Endometrium (tissue), 2 donors: ENCODE data around the gene MAP4.
"Not testable (repeated sequence)": the region's sequence is repeated elsewhere in the genome, so short reads cannot be mapped to it uniquely, and the experiment has no call there.

Experiments used
- FAIRE-seq: peaks from 2 replicates; lab custom pipeline; 2012; peaks lifted over from hg19 to GRCh38; lab: Jason Lieb, UNC
- donor health status: control.
- donor health status: control.

Gene MAP4

GRCh38 chr3:47846186-47846879, 169.9 kb downstream of the MAP4 start:
- no peak for FAIRE-seq

DNA sequence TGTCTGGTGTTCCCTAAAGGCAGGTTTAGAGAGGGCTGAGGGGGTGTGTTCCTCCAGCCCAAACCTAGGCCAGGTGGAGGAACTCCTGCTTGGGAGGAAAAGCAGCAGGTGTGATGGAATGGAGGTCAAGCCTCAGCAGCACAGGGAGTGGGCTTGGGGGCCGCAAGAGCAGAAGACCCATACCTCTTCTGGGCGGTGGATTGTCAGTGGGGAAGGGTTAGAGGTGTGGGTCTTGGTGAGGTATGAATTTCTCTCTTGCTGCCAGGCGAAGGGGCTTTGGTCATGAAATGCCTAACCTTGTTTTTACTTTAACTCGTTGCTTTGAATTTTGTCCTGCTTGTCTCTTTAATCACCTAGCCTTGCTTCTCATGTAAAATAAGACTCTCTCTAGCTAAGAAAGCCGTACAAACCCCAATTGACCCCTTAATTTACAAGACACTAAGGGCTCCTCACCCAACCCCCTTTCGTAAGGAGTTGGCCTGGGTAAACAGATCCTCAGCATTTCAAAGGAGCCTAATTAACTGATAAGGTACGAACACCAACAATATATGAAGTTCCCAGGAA, 174.3 kb downstream of the MAP4 start:
- no peak for FAIRE-seq

DNA sequence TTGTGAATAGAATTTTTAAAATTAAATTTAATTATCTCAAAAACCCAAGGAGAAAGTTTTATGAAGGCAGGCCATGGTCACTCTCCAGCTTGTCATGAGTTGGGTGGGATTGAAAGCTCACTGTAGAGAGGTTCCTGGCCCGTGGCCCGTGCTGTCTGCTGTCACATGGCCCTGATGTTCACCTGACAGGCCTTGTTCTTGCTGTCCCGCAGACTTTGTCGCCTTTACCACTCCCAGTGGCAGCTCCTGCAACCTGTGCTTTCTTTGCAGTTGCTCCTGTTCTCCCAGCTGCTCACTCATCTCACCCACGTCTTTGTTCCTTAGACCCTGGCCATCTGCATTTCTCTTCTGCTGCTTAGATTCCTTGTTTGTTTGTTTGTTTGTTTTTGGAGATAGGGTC, 177.7 kb downstream of the MAP4 start:
- no peak for FAIRE-seq

- no peak for FAIRE-seq
These were observed 179.2 kb downstream of the MAP4 start for GRCh38 chr3:47836986-47837385.

DNA sequence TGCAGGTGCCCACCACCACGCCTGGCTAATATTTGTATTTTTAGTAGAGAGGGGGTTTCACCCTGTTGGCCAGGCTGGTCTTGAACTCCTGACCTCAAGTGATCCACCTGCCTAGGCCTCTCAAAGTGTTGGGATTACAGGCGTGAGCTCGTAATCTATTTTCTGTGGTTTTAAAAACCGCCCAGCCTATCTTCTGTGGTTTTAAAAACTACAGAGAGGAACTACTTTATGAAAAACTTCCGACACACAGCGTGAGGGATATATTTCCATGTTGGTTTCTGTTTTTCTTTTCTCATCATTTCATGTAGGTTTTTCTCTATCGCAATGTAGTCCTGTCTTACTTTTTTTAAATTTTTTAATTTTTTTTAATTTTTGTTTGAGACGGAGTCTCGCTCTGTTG, 186.7 kb downstream of the MAP4 start:
- not testable (repeated sequence) for FAIRE-seq

DNA sequence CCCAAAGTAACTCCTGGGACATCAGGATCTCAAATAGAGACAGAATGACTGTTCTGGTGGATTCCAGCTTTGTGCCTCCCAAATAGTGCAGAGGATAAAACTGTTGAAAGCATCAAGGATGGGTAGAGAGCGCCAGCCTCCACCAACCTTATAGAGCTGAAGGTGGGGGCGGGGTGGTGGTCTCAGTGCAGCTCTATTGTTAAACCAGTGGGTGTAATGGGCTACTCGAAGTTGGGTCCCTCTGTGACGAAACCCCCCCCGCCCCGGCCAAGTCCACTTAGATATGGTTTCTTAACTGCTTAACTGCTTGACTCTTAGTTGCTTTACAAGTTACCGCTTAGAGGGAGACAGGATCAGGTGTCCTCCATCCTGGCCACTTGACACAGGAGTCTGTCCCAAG, 190.6 kb downstream of the MAP4 start:
- FAIRE-seq, result no peak

- no peak for FAIRE-seq
These were observed 191.4 kb downstream of the MAP4 start for GRCh38 chr3:47824541-47825473.

DNA sequence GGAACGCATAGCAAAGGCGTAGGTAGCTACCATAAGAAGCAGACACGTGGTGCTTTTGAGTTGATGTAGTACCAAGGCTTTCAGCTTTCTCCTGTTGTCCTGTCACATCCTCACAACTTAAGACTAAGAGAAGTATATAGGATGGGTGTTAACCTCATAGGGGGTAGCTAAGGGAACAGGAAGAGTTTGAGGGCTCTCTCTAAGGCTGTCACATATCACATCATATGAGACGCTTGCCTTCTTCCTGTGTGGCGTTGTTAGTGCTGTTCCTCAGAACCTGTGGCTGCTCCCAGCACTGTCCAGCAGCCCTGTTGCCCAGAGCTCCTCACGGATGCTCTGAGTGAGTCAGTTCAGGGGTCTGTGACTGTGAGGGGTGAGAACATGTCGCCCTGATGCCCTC, 198.6 kb downstream of the MAP4 start:
- no peak for FAIRE-seq

GRCh38 chr3:47813551-47814177, 202.6 kb downstream of the MAP4 start:
- FAIRE-seq, result no peak

- no peak for FAIRE-seq
These were observed 211.6 kb downstream of the MAP4 start for GRCh38 chr3:47804577-47804976.

DNA sequence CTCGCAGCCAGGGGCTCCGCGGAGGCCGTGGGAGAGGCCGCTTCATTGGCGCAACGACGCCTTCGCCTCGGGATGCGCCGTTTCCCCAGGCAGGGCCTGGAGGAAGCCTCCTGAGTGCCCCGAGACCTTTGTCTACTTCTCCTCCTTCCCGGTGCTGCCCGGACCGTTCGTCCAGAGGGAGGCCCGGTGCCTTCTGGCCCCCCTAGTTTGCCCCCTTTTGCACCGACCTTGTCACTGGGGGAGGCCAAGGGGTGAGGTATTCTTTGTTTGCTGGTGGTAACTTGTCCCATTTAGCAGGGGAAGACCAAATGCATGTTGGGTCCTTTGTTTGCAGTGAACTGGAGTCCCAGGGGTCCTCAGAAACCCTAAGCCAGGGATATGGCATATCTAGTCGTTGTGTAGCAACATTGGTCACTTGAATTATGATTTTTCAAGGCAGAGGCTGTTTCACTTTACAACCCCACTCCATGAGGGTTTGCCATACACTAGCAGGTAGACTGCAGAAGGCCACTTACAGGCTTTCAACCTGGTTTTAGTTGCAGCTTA, 212.7 kb downstream of the MAP4 start:
- FAIRE-seq, result no peak

- no peak for FAIRE-seq
These were observed 213.3 kb downstream of the MAP4 start, which contains the start of gene DHX30 for GRCh38 chr3:47802734-47803479. Gene DHX30, plus strand, starts transcription at chr3:47803138. Its CDS starts 7,546 bp downstream, at chr3:47810684.
